Measurements from ENCODE around the gene PLEKHN1. TPM values are rescaled to one million over a fixed set of nuclear protein-coding genes. Genes with fewer than 3 reads are reported as not detected.
"Not testable (repeated sequence)": the region's sequence is repeated elsewhere in the genome, so short reads cannot be mapped to it uniquely, and the experiment has no call there.

Gene PLEKHN1
- polyA plus RNA-seq, 12 donors, result 1.2 to 6.2 (median 1.4) TPM; not detected in 9

DNA sequence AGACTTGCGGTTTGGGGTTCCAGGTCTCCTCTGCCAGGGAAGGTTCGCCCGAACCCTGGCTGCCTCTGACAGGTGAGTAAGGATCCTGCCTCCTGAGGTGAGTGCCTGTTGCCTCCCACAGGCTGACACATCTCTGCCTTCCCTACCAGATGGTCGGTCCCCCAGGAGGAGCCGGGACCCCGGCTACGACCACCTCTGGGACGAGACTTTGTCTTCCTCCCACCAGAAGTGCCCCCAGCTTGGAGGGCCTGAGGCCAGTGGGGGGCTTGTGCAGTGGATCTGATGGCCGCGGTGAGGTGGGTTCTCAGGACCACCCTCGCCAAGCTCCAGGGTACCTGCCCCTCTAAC lies 8.0 kb downstream of the PLEKHN1 start:
- no peak for DNase-seq

DNA sequence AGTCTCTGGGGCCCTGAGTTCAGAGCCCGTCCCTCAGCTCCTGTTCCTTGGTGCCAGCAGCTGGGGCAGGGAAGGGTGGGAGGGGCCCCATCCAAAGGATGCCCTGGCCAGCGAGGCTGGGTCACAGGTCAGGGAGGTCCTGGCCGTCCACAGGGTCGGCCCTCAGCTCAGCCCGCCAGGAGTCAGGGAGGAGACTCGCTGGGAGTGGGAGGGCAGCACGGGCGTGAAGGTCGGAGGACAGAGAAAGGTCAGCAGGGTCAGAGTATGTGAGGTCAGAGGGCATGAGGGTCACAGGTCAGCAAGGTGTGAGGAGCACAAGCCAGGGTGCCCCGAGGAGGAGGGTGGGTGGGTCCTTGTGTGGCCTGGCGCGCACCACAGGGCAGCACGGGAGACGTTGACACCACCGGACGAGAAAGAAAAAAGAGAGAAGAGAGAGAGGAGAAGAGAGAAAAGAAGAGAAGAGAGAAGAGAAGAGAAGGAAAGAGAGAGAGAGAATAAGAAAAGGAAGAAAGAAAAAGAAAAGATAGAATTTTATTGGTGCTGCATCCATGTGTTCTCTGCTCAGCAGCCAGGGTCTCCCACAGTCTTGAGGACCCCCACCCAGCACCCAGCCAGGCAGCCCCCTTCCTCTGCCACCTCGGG lies 8.5 kb downstream of the PLEKHN1 start:
- no peak for DNase-seq

DNA sequence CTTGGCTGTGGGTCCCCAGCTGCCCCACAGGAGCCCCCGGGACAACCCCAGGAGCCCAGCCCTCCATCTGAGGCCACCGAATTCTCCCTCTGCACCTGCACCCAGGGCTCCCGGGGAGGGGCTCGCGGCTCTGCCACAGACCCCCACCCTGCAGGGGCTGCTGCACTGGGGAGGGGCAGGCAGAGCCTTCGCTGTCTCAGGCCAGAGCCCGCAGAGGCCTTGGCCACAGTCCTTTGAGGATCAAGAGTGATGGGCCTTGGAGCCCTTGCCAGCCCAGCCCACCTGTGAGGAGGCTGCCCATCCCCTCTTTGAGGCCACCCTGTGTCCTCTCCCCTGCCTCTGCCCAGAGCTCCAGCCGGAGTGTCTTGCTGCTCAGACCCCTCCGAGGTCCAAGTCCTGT lies 9.1 kb downstream of the PLEKHN1 start:
- no peak for DNase-seq

DNA sequence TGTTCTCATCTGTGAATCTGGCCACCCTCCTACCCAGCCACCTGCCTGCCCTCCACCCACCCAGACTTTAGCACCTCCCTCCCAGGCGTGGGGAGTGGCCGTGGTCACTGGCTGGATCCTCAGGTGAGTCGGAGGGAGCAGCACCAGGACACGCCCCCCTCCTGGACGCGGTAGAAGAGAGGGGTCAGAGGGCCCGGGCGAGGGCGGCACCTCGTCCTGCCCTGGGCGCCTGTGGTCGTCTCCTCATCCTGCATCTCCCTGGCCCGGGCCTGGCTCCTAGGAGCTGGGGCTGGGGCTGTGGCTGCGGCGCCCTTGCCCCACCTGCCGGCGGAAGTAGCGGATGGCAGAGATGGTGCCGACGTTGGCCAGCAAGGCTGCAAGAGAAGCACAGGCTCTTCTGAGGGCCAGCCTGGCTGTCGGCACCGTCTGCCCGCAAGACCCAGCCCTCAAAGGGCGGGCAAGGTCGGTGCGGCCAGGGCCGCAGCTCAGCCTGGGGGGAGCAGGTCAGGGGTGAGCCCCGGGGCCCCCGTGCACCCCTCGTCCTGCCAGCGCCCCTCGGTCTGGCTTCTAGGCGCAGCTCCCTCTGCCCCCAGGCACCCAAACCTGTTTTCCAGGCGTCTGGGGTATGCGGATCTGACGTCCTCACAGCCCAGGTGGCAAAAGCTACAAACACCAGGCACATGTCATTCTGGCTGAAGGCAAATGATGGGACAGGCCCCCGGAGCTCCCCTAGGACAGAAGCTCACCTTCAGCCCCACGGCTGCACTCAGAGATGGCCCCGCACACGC lies 9.8 kb downstream of the PLEKHN1 start:
- no peak for DNase-seq

DNA sequence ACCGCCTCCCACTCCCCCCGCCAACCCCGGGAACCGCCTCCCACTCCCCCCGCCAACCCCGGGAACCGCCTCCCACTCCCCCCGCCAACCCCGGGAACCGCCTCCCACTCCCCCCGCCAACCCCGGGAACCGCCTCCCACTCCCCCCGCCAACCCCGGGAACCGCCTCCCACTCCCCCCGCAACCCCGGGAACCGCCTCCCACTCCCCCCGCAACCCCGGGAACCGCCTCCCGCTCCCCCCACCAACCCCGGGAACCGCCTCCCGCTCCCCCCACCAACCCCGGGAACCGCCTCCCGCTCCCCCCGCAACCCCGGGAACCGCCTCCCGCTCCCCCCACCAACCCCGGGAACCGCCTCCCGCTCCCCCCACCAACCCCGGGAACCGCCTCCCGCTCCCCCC lies 10.5 kb downstream of the PLEKHN1 start:
- DNase-seq, result not testable (repeated sequence)

DNA sequence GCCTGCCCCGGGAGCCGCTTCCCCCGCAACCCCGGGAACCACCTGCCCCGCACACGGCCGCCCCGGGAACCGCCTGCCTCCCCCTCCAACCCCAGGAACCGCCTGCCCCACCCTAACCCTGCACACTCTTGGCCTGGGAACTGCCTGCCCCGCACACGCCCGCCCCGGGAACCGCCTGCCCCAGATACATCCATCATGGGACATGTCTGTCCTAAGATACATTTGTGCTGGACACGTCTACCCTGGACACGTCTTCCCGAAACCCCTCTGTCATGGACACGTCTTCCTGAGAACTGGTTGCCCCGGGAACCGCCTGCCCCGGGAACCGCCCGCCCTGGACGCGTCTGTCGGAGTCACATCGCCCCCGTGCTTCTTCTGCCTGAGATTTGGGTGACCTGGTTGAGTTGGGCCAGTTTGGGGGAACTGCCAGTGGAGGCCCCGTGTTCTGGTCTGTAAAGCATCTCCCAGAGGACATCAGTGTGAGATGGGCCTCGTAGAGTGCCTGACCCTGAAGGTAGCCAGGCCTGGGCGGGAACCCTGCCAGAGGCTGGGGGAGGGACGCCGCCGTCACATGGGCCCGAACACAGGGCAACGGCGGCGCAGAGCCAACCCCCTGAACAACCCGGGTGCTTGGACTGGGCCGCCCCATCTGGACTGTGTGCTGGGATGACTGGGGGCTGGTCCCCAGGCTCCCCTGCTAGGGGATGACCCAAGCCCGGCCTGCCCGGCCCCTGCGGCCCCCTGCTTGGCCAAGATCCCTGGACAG lies 12.0 kb downstream of the PLEKHN1 start:
- DNase-seq, result no peak

DNA sequence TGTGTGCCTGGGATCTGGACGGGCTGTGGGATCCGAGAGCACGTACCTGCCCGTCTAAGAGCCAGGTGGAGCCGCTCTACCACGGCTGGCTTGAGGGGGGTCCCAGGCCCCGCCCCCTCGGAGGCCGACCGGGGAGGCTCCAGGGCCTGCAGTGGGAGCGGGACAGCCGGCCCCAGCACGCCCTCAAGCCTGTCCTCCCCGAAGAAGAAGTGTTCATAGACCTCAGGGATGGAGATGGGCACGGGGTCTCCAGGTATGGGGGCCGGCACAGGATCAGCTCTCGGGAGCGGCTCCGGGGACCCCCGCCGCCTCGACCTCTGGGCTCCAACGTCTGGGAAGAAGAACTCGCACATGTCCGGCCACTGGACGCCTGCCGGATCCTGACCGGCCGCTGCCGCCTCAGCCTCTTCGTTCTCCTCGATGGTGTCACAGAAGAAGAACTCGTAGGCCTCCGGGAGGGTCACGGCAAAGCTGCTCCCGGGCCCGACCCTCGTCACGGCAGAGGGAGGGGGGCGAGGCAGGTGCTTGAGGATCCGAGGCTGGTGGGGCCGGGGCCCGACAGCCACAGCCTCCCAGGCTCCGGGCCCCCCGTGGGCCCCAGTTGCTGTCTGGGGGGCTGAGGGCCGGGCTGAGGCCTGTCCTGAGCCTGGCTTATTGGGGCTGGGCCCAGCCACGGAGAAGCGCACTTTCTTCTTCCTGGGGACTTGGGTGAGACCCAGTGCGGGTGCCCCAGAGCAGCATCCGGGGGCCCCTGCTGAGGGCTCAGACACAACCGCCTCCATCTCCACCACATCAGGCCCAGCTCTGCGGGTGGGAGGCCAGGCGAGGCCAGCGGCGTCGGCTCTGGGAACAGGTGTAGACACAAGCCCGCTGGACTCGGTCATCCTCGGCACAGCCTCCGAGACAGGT lies 12.8 kb downstream of the PLEKHN1 start:
- no peak for DNase-seq

DNA sequence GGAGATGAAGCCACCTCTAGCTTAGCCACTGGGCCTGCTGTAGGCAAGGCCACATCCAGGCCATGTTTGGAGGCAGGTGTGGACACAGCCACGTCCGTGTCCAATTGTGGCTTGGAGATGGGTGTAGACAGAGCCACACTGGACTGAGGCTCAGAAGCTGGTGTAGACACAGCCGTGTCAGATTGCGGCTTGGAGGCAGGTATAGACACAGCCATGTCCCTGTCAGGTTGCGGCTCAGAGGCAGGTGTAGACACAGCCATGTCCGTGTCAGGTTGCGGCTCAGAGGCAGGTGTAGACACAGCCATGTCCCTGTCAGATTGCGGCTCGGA lies 13.4 kb downstream of the PLEKHN1 start:
- no peak for DNase-seq

DNA sequence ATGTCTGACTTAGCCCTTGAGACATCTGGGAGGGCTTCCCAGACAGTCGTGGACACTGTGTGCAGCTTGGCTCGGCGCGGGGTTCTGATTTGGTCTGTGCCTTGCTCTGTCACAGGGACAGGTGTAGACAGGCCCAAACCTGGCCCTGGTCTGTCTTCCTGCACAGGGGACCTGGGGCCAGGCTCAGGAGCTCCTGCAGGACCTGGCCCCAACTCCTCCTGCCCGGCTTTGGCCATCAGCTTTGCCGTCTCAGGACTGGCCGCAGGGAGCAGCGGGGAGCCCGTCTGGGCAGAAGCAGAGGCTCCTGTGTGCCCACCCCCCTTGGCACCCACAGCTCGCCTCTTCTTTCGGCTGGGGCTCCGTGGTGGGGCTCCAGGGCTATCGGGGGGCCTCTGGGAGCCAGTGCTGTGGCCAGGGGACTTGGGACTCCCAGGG lies 13.9 kb downstream of the PLEKHN1 start:
- DNase-seq, result no peak

DNA sequence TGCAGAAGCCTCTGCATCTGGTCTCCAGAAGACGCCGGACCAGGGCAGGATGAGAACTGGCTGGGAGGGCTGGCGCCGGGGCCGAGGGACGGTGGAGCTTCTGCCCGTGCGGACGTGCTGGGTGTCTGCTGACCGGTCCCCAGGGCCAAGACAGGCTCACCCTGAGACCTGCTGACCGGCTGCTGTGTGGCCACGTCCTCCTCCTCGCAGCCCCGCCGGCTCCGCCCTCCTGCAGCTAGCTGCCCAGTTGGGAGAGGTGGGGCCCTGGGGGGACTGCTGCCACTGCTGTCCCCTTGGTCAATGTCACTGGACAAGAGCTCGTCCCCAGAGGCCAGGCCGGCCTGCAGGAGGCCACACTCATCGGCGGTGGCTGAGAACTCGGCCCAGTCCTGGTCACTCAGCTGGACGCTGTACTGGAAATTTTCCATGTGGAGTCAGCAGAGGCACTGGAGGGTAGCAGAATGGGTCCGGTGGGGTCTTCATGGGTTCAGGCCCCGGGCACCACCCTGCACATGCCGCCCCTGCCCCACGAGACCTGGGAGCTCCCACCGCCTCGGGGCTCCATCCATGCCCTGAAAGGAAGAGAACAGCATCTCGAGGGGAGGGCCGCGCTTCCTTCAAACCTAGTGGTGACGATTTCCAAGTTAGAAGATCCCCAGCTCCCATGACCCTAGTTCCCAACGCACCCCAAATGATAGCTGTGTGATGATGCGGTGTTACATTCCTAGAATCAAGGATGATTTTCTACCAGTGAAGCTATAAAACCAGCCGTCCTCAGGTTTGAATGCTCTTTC lies 14.5 kb downstream of the PLEKHN1 start:
- no peak for DNase-seq

DNA sequence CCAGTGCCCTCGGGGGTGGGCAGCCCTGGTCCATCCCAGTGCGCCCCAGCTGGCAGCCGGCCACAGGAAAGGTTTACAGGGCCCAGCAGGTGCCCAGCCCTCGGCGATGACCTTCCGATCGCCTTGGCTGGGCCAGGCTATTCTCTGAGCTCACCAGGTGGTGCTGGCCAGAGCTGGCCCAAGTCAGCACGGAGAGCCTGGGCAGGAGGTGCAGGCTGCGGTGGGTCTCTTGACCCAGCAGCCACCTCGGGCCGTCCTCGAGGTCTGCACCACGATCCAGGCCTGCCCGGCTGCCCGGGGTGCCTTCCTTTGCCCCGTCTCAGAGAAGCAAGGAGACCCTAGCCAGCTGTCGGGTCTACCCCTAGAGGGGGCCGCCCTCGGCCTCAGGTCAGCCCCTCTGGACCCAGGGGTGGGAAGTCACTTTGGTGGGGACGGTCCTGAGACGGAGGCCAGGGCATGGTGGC lies 15.2 kb downstream of the PLEKHN1 start:
- no peak for DNase-seq

DNA sequence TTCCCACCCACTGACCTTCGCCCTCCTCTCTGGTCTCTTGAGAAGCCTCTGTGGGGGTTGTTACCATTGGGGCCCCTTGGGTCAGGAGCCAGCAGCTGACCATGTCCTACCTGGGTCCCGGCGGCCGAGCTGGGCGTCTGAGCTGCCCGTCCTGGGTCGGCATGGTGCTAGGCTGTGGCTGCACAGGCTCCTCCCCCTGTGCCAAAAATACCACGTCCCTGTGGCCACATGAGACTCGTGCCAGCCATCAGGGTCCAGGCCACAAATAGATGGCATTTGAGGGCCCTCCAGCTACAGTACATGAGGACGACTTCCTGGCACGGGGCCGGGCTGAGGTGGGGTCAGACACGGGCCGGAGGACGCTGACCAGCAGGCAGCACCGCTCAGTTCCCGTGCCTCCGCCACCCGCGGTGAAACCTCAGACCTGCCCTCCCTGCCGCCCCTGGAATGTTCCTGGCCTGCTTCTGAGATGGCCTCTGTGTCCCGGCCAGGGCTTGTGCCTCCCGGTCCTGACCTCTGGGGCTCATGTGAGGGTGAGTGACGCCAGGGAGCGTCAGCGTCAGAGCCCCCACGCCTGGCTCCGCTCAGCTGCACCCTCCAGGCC lies 15.8 kb downstream of the PLEKHN1 start, which contains the start of gene PERM1:
Gene PERM1 (minus strand): TSS at position 139 of the 604 bp plus-strand sequence. CDS start 1,064 bp downstream, outside the sequence.
- DNase-seq, result no peak

DNA sequence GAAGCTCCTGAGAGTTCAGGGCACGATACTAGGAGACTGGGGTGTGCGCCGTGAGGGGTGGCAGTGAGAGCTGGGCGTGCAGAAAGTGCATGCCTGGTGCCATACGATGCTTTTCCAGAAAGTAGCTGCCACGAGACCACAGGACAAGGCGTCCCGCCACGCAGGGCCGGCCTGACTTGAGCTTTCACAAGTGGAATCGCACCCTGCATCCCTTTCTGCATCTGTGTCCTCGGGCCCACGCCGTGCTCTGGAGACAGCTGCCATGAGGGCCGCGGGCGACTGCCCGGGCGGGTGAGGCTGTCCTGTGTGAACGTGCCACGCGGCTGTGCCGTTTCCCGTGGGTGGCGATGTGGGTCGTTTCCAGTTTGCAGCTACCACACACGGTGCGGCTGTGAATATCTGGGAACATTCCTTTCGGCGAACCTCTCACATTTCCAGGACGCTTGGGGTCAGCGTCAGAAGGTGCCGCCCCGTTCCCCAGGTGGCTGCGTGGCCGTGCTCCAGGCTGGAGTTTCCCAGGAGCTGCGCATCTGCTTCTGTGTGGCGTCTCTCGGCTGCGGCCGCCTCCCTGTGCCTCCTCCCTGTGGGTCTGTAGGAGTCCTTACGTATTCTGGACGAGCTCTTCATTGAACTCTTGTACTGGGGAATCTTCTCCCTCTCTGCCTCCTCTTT lies 16.6 kb downstream of the PLEKHN1 start:
- no peak for DNase-seq

DNA sequence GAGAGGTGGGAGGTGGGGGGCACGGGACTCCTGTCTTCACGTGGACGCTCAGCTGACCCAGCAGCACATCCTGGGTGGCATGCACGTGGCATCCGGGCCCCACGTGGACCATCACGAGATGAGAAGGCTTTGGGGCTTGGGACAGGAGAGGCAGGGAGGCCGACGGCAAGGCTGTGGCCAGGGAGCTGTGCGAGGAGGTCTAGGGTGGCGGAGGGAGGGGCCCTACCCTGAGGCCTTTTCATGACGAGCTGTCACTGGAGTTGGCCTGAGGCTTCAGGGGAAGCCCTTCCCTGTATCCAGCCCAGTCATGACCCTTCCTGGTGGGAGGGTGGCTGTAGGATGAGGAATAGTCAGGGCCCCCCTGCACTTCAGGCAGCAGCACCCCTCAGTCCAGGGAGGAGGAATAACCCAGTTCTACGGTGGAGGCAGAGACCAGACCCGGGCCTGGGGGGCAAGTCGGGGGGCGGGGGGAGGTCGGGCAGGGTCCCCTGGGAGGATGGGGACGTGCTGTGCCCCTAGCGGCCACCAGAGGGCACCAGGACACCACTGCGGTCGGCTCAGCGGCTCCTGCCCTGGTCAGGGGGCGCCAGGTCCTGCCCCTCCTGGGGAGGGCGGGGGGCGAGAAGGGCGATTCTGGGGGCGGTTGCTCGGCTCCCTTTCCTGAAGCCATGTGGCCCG lies 17.7 kb downstream of the PLEKHN1 start:
- DNase-seq, result no peak

DNA sequence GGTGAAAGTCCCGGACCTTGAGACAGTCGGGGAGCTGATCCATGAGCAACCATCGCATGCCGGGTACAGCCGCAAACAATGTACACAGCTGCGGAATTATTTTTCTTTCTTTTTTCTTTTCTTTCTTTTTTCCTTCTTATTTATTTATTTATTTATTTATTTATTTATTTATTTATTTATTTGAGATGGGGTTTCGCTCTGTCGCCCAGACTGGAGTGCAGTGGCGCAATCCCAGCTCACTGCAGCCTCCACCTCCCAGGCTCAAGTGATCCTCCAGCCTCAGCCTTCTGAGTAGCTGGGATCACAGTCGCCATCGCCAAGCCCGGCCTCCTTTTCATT lies 18.2 kb downstream of the PLEKHN1 start:
- DNase-seq, result no peak

DNA sequence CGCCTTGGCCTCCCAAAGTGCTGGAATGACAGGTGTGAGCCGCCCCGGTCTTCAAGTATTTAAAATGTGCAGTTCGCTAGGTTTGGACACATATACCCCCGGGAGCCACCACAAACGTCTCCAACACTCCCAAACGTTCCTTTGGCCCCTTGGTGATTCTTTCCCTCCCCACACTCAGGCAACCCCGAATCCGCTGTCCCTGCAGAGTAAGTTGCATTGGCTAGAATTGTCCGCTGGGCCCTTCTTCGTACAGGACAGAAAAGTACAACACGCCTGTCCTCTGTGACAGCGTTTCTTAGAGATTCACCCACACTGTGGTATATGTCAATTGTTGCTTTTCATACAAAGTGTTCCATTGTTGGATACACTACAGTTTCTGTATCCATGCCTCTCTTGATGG lies 18.8 kb downstream of the PLEKHN1 start:
- no peak for DNase-seq

DNA sequence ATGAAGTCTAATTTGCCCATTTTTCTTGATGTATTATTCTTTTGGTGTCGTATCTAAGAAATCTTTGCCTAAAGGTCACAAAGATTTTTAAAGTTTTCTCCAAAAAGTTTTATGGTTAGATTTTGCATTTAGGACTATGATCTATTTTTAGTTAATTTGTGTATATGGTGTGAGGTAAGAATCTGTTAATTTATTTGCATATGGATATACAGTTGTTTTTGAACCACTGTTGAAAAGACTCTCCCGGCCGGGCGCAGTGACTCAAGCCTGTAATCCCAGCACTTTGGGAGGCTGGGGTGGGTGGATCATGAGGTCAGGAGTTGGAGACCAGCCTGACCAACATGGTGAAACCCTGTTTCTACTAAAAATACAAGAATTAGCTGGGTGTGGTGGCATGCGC lies 21.8 kb downstream of the PLEKHN1 start:
- DNase-seq, result not testable (repeated sequence)

DNA sequence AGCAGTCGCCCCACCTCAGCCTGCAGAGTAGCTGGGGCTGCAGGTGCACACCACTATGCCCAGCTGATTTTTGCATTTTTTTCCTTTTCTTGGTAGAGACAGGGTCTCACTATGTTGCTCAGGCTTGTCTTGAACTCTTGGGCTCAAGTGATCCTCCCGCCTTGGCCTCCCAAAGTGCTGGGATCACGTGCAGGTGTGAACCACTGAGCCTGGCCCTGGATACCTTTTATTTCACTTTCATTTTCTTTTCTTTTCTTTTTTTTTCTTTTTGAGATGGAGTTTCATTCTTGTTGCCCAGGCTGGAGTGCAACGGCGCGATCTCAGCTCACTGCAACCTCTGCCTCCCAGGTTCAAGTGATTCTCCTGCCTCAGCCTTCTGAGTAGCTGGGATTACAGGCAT lies 25.0 kb downstream of the PLEKHN1 start:
- DNase-seq, result not testable (repeated sequence)

DNA sequence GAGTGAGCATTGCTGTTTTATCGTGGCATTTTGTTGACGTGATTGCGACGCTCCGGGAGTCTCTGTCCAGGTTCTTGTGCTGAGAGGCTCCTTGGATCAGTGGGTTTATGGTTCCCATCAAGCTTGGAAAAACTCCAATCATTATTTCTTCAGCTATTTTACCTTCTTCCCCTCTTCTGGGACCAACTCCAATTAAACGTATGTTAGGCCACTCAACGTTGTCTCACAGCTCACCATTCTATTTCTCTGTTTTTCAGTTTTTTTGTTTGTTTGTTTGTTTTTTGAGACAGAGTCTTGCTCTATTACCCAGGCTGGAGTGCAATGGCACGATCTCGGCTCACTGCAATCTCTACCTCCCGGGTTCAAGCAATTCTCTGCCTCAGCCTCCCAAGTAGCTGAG lies 25.6 kb downstream of the PLEKHN1 start:
- DNase-seq, result no peak
